Medulla oblongata (tissue), 1 donor: Measurements from ENCODE around the gene PODN.

Experiments used
- DNase-seq: peaks from one replicate; pipeline ENCODE4 v3.0.0-alpha.2; 2015; ENCODE audit errors: extremely low spot score

The PODN gene

GRCh38 chr1:53051676-53052075, 10.3 kb upstream of the PODN start:
- DNase-seq: no peak

GRCh38 chr1:53057127-53057526, 4.9 kb upstream of the PODN start:
- DNase-seq: no peak

- DNase-seq: no peak
Measured at GRCh38 chr1:53060579-53060978, 1.4 kb upstream of the PODN start.

- no peak for DNase-seq
Measured at GRCh38 chr1:53061123-53061858, 722 bp upstream of the PODN start.

- DNase-seq: no peak
Measured at GRCh38 chr1:53062708-53063591, 937 bp downstream of the PODN start.

GRCh38 chr1:53063744-53064515, 1.9 kb downstream of the PODN start:
- DNase-seq: no peak

GRCh38 chr1:53065391-53065790, 3.4 kb downstream of the PODN start:
- DNase-seq: no peak

GRCh38 chr1:53066488-53066887, 4.5 kb downstream of the PODN start:
- no peak for DNase-seq

GRCh38 chr1:53066891-53067738, 5.1 kb downstream of the PODN start:
- DNase-seq: no peak

- DNase-seq: no peak
Measured at GRCh38 chr1:53067886-53068285, 5.9 kb downstream of the PODN start.

- DNase-seq: no peak
Measured at GRCh38 chr1:53068314-53069099, 6.5 kb downstream of the PODN start.

- no peak for DNase-seq
Measured at GRCh38 chr1:53069265-53069662, 7.3 kb downstream of the PODN start.

- DNase-seq: no peak
Measured at GRCh38 chr1:53069663-53070327, 7.8 kb downstream of the PODN start.

- no peak for DNase-seq
Measured at GRCh38 chr1:53070621-53071020, 8.6 kb downstream of the PODN start.

- no peak for DNase-seq
Measured at GRCh38 chr1:53071167-53071865, 9.3 kb downstream of the PODN start.

GRCh38 chr1:53071915-53072314, 9.9 kb downstream of the PODN start:
- no peak for DNase-seq

GRCh38 chr1:53073287-53073686, 11.3 kb downstream of the PODN start:
- DNase-seq: no peak

- peak; percentile 70 for DNase-seq
Measured at GRCh38 chr1:53073868-53074311, 11.9 kb downstream of the PODN start.
